Endothelial cell (in vitro differentiated cells): ENCODE data around the gene TSR3. TPM values are rescaled to one million over a fixed set of nuclear protein-coding genes. Genes with fewer than 3 reads are reported as not detected.

Source experiments
- DNase-seq: peaks from one replicate; pipeline ENCODE4 v3.0.0; 2021; ENCODE audit warnings: low spot score
- H3K27ac Mint-ChIP-seq: one replicate; pipeline ENCODE4 v1.8.0; 2021; ENCODE audit warnings: mixed read lengths, inconsistent platforms; ENCODE audit not compliant: unreplicated experiment
- H3K27me3 Mint-ChIP-seq: one replicate; pipeline ENCODE4 v1.8.0; 2021; ENCODE audit warnings: mild to moderate bottlenecking, moderate library complexity, mixed read lengths, inconsistent platforms; ENCODE audit not compliant: unreplicated experiment
- H3K36me3 Mint-ChIP-seq: one replicate; pipeline ENCODE4 v1.8.0; 2021; ENCODE audit warnings: mild to moderate bottlenecking, low read depth, mixed read lengths, inconsistent platforms; ENCODE audit not compliant: unreplicated experiment
- H3K4me1 Mint-ChIP-seq: one replicate; pipeline ENCODE4 v1.8.0; 2021; ENCODE audit warnings: mild to moderate bottlenecking, mixed read lengths, inconsistent platforms; ENCODE audit not compliant: unreplicated experiment
- H3K4me3 Mint-ChIP-seq: one replicate; pipeline ENCODE4 v1.8.0; 2021; ENCODE audit warnings: mild to moderate bottlenecking, mixed read lengths, inconsistent platforms; ENCODE audit not compliant: unreplicated experiment
- H3K9me3 Mint-ChIP-seq: one replicate; pipeline ENCODE4 v1.8.0; 2021; ENCODE audit warnings: mixed read lengths, inconsistent platforms; ENCODE audit not compliant: unreplicated experiment
- total RNA-seq: library from RNA; stranded (reverse); fragmentation: NEBNext Ultra II Directional; extraction: Animal tissue kit (Norgen Biotek cat#: 25700); gene quantifications from one replicate; pipeline ENCODE4 v1.2.1, GENCODE V29; 2021; ENCODE audit not compliant: unreplicated experiment
- TF ChIP-seq, protein P1 (sequence below): fragments of 200-600 bp; sonication (generic); IDR thresholded peaks from one replicate; pipeline ENCODE4 v1.5.0; 2021; ENCODE audit warnings: antibody characterized with exemption; ENCODE audit not compliant: unreplicated experiment

Gene TSR3
- total RNA-seq, 1 donor from 2014 or later = 68.2 TPM

DNA sequence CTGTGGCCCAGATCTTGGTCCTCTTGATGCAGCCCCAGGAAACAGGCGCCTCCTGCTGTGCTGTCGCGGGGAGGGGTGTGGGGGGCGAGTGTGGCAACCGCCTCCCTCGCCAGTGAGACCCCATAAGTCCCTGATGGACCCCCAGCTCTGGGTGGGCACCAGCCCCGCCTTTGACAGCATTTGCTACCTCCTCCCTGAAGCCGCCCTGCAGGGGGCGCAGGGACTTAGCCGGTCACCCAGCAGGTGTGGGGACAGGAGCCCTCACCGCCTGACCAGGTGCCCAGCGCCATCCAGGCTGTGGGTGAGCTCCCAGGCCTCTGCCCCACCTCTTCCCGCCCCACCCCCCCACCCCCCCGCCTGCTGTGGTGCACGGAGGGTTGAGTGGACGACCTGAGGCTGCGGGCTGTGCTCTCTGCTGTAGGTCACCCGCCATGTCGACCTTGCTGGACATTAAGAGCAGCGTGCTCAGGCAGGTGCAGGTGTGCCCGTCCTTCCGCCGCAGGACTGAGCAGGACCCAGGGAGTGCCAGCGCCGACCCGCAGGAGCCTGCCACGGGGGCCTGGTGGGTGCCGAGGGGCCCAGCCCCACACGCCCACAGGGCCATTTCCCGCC lies 13.5 kb downstream of the TSR3 start:
- H3K27ac Mint-ChIP-seq = no peak overlapping the region
- no peak overlapping the region for H3K4me3 Mint-ChIP-seq
- peaks cover 3% of the 10 kb centered on the region for H3K4me1 Mint-ChIP-seq
- peaks cover 4% of the 10 kb centered on the region for H3K27me3 Mint-ChIP-seq
- no peaks in the 10 kb centered on the region for H3K9me3 Mint-ChIP-seq
- no peaks in the 10 kb centered on the region for H3K36me3 Mint-ChIP-seq
- TF ChIP-seq, protein P1, sequence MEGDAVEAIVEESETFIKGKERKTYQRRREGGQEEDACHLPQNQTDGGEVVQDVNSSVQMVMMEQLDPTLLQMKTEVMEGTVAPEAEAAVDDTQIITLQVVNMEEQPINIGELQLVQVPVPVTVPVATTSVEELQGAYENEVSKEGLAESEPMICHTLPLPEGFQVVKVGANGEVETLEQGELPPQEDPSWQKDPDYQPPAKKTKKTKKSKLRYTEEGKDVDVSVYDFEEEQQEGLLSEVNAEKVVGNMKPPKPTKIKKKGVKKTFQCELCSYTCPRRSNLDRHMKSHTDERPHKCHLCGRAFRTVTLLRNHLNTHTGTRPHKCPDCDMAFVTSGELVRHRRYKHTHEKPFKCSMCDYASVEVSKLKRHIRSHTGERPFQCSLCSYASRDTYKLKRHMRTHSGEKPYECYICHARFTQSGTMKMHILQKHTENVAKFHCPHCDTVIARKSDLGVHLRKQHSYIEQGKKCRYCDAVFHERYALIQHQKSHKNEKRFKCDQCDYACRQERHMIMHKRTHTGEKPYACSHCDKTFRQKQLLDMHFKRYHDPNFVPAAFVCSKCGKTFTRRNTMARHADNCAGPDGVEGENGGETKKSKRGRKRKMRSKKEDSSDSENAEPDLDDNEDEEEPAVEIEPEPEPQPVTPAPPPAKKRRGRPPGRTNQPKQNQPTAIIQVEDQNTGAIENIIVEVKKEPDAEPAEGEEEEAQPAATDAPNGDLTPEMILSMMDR = no peak
- DNase-seq = peak; percentile 64

DNA sequence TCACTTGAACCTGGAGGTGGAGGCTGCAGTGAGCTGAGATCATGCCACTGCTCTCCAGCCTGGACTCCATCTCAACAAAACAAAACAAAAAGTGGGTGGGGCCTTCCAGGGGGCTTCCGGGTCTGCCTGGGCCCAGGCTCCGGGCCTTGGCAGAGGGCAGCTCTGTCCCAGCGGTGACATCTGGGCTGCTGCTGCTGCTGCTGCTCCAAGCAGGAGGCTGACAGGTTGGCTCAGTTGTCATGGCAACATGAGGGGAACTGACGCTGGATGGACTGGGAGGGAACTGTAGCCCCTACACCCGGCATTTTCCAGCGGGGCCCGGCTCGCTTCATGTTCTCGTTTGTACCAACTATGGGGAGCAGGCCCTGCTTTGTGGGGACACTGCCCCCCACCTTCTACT lies 14.2 kb downstream of the TSR3 start:
- no peak overlapping the region for H3K27ac Mint-ChIP-seq
- H3K36me3 Mint-ChIP-seq = no peaks in the 10 kb centered on the region
- H3K4me1 Mint-ChIP-seq = no peaks in the 10 kb centered on the region
- DNase-seq = no peak
- peaks cover 5% of the 10 kb centered on the region for H3K27me3 Mint-ChIP-seq
- TF ChIP-seq, protein P1 = no peak
- H3K9me3 Mint-ChIP-seq = no peaks in the 10 kb centered on the region
- H3K4me3 Mint-ChIP-seq = no peak overlapping the region

DNA sequence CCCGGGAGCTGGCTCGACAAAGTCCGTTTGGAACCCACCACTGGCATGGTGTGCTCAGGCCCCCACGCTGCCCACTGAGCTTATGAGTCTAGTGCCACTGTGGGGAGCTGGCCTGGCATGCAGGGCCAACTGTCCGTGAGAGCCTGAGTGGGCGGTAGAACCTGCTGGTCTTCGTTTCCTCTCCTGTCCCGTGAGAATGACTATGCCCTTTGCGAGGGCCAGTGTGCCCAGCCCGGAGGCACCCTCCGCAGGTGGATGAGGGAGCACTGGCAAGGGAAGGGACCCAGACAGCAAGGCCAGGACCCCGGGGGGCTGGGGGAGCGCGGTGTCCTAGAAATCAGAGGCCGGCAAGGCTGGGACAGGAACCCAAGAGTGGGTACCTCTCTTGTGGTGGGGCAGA lies 15.1 kb downstream of the TSR3 start:
- Mint-ChIP-seq H3K4me3 (no peak overlapping the region), H3K27ac (peak overlapping the region; percentile 52), H3K9me3 (no peaks in the 10 kb centered on the region), H3K36me3 (no peaks in the 10 kb centered on the region), H3K4me1 (peaks cover 2% of the 10 kb centered on the region), H3K27me3 (peaks cover 11% of the 10 kb centered on the region)
- TF ChIP-seq, protein P1 = no peak
- DNase-seq = no peak

DNA sequence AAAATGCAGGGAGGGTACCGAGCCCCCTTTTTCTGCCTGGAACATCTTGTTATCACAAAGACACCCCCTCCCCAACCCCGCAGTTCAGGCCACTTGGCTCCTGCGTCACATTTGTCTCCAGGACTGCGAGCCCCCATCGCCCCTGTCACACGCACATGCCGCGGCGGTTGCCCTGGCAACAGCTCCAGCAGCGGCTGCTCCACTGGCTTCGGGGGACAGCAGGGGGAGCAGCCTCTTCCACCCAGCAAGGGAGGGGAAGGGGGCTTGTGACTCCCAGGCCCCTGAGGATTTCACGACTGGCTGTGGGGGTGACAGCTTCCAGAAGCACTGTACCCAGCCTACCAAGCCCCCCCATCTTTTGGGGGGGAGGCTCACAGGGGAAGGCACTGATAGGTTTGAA lies 15.7 kb downstream of the TSR3 start:
- Mint-ChIP-seq H3K36me3 (no peaks in the 10 kb centered on the region), H3K4me1 (peaks cover 4% of the 10 kb centered on the region), H3K27ac (no peak overlapping the region), H3K4me3 (no peak overlapping the region), H3K9me3 (no peaks in the 10 kb centered on the region), H3K27me3 (peaks cover 16% of the 10 kb centered on the region)
- TF ChIP-seq, protein P1 = no peak
- no peak for DNase-seq

DNA sequence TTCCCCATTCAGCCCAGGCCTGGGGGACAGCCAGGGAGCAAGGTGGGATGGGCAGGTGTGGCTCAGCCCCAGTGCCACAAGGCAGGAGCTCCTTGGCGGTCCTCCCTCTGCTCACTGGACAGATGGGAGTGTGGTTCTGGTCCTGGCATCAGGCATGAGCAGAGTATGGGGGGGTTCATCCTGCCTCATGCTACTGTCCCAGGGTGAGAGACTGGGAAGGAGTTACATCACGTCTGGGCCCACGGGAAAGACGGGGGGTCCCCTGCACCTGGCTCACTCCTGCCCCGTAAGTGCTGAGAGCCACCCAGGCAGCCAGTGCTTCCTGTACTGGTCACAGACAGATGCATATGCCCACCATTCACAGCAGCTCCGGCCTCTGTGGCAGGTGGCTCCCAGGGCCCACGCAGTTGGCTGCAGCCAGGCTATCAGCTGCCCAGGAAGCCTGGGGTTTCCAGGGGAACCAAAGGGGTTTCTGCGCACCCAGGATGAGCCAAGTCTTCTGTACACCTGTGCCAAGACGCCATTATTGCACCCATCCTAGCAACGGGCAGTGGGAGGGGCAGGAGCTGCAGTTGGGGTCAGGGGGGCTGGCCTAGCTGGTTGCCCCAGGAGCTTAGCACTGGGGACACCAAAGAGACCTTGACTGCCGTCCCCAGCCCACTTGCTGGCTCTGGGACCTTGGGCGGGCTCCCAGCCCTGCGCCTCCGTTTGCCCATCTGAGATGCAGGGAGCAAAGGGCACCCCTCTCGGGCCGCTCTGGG lies 16.3 kb downstream of the TSR3 start:
- Mint-ChIP-seq H3K9me3 (no peaks in the 10 kb centered on the region), H3K27me3 (peaks cover 16% of the 10 kb centered on the region), H3K36me3 (no peaks in the 10 kb centered on the region), H3K27ac (no peak overlapping the region), H3K4me3 (no peak overlapping the region), H3K4me1 (peaks cover 4% of the 10 kb centered on the region)
- TF ChIP-seq, protein P1 = no peak
- no peak for DNase-seq
